H1 (cell line): ENCODE measurements around the gene GAST. TPM values are rescaled to one million over a fixed set of nuclear protein-coding genes. Genes with fewer than 3 reads are reported as not detected.

Experiments
- CTCF ChIA-PET: fragments of 300-600 bp; sonication (Branson Sonifier 250); formaldehyde crosslinking; loops from one replicate; lab custom pipeline; 2021; ENCODE audit not compliant: partially characterized antibody; lab: Charles Lee
- POLR2A ChIA-PET: fragments of 300-600 bp; sonication (Branson Sonifier 250); formaldehyde crosslinking; loops from one replicate; lab custom pipeline; 2021; ENCODE audit warnings: inconsistent platforms; ENCODE audit not compliant: partially characterized antibody; lab: Charles Lee
- DNase-seq, 2 experiments: peaks; one replicate each; pipeline versions ENCODE4 v3.0.0 to v3.0.0-alpha.2; 2010 to 2022; ENCODE audit warnings: low spot score in 2 of 2, low read depth in 1 of 2, mixed read lengths in 1 of 2
- FAIRE-seq: peaks from 2 replicates; lab custom pipeline; 2011; peaks lifted over from hg19 to GRCh38; lab: Jason Lieb, UNC
- H2AFZ ChIP-seq: 2 replicates; pipeline ENCODE4 v1.8.1; 2012; ENCODE audit warnings: low read length, inconsistent platforms
- H2AK5ac ChIP-seq: 2 replicates; pipeline ENCODE4 v1.6.1; 2013; ENCODE audit warnings: low read depth, low read length
- H2BK120ac ChIP-seq: replicated peaks from 2 replicates; pipeline ENCODE3; 2013; ENCODE audit warnings: low read depth, low read length, inconsistent platforms
- H2BK12ac ChIP-seq: 2 replicates; pipeline ENCODE4 v1.6.1; 2013; ENCODE audit warnings: low read depth, low read length
- H2BK15ac ChIP-seq: 2 replicates; pipeline ENCODE4 v1.6.1; 2013; ENCODE audit warnings: low read length
- H2BK20ac ChIP-seq: 2 replicates; pipeline ENCODE4 v1.6.1; 2013; ENCODE audit warnings: low read length
- H2BK5ac ChIP-seq: 2 replicates; pipeline ENCODE4 v1.6.1; 2013; ENCODE audit warnings: low read depth, low read length
- H3K14ac ChIP-seq: 2 replicates; pipeline ENCODE4 v1.6.1; 2013; ENCODE audit warnings: inconsistent platforms; ENCODE audit not compliant: insufficient read length
- H3K18ac ChIP-seq: 2 replicates; pipeline ENCODE4 v1.6.1; 2013; ENCODE audit warnings: low read length; ENCODE audit errors: extremely low read depth
- H3K23ac ChIP-seq: 2 replicates; pipeline ENCODE4 v1.6.1; 2013; ENCODE audit warnings: inconsistent platforms; ENCODE audit not compliant: insufficient read length
- H3K23me2 ChIP-seq: 2 replicates; pipeline ENCODE4 v1.6.1; 2013; ENCODE audit warnings: low read depth, low read length
- H3K27ac ChIP-seq: 2 replicates; pipeline ENCODE4 v1.6.1; 2011; ENCODE audit warnings: low read depth, low read length, inconsistent platforms
- H3K27me3 ChIP-seq, 4 experiments: replicated peaks in 1 of 4; 1 replicate in 1 of 4; 2 replicates in 3 of 4; pipeline versions ENCODE4 v1.6.1 to v1.8.1; 2011 to 2013; ENCODE audit warnings: low read length in 3 of 4, mild to moderate bottlenecking in 3 of 4, inconsistent platforms in 2 of 4, mixed read lengths in 2 of 4, moderate library complexity in 1 of 4; ENCODE audit not compliant: control insufficient read depth in 3 of 4, insufficient read depth in 3 of 4; ENCODE audit errors: extremely low read depth in 1 of 4
- H3K36me3 ChIP-seq, 4 experiments: 2 replicates each; pipeline versions ENCODE4 v1.6.1 to v1.8.1; 2011 to 2013; ENCODE audit warnings: mild to moderate bottlenecking in 4 of 4, low read length in 3 of 4, moderate library complexity in 2 of 4, control low read depth in 1 of 4, inconsistent platforms in 1 of 4; ENCODE audit not compliant: insufficient read depth in 4 of 4, control insufficient read depth in 2 of 4
- H3K4ac ChIP-seq: replicated peaks from 2 replicates; pipeline ENCODE3; 2013; ENCODE audit warnings: low read length, low read depth, mixed read lengths, inconsistent platforms; ENCODE audit not compliant: insufficient read length
- H3K4me1 ChIP-seq, 4 experiments: replicated peaks in 1 of 4; 1 replicate in 1 of 4; 2 replicates in 3 of 4; pipeline versions ENCODE4 v1.6.1 to v1.8.1; 2011 to 2013; ENCODE audit warnings: low read length in 3 of 4, inconsistent platforms in 2 of 4, mixed read lengths in 1 of 4; ENCODE audit not compliant: insufficient read depth in 4 of 4, control insufficient read depth in 3 of 4
- H3K4me2 ChIP-seq, 2 experiments: 2 replicates each; pipeline versions ENCODE4 v1.6.1 to v1.8.1; 2011 to 2013; ENCODE audit warnings: low read depth in 2 of 2, low read length in 2 of 2, control low read depth in 1 of 2, inconsistent platforms in 1 of 2, mild to moderate bottlenecking in 1 of 2; ENCODE audit not compliant: insufficient read depth in 1 of 2
- H3K4me3 ChIP-seq, 4 experiments: fragments of 200-600, 300-600 bp in 1 of 4; sonication (generic), shearing (Covaris generic), sonication (Bioruptor Twin) in 1 of 4; 2 replicates each; pipeline versions ENCODE4 v1.5.1 to v1.8.1; 2011 to 2016; ENCODE audit warnings: low read length in 4 of 4, low read depth in 3 of 4, control low read depth in 2 of 4, inconsistent platforms in 2 of 4, mild to moderate bottlenecking in 2 of 4, mixed read lengths in 1 of 4, moderate library complexity in 1 of 4; ENCODE audit not compliant: insufficient read depth in 2 of 4; ENCODE audit errors: extremely low read depth in 1 of 4
- H3K56ac ChIP-seq: replicated peaks from 2 replicates; pipeline ENCODE3; 2013; ENCODE audit warnings: low read depth, mild to moderate bottlenecking, mixed read lengths, low read length, inconsistent platforms; ENCODE audit not compliant: insufficient read length
- H3K79me1 ChIP-seq: 2 replicates; pipeline ENCODE4 v1.6.1; 2013; ENCODE audit warnings: low read depth, low read length, control low read depth
- H3K79me2 ChIP-seq, 2 experiments: 2 replicates each; pipeline versions ENCODE4 v1.6.1 to v1.8.1; 2012 to 2013; ENCODE audit warnings: low read length in 2 of 2, mild to moderate bottlenecking in 2 of 2, inconsistent platforms in 1 of 2; ENCODE audit not compliant: insufficient read depth in 2 of 2, control insufficient read depth in 1 of 2
- H3K9ac ChIP-seq, 4 experiments: replicated peaks in 1 of 4; 1 replicate in 1 of 4; 2 replicates in 3 of 4; pipeline versions ENCODE4 v1.6.1 to v1.8.1; 2011 to 2013; ENCODE audit warnings: low read depth in 3 of 4, low read length in 3 of 4, control low read depth in 2 of 4, mild to moderate bottlenecking in 2 of 4, moderate library complexity in 2 of 4, inconsistent platforms in 1 of 4; ENCODE audit errors: extremely low read depth in 1 of 4
- H3K9me3 ChIP-seq, 2 experiments: 2 replicates each; pipeline versions ENCODE4 v1.6.1 to v1.8.1; 2012 to 2013; ENCODE audit warnings: mild to moderate bottlenecking in 2 of 2, moderate library complexity in 2 of 2, control low read depth in 1 of 2, inconsistent platforms in 1 of 2, low read depth in 1 of 2, low read length in 1 of 2, mixed read lengths in 1 of 2; ENCODE audit not compliant: insufficient read depth in 2 of 2
- H4K20me1 ChIP-seq, 2 experiments: replicated peaks in 1 of 2; 2 replicates each; pipeline versions ENCODE3 to v1.8.1; 2011 to 2013; ENCODE audit warnings: inconsistent platforms in 2 of 2, low read length in 2 of 2, mild to moderate bottlenecking in 1 of 2; ENCODE audit not compliant: insufficient read depth in 2 of 2, control insufficient read depth in 1 of 2
- H4K5ac ChIP-seq: 2 replicates; pipeline ENCODE4 v1.6.1; 2013; ENCODE audit warnings: low read length, low read depth, mixed read lengths, inconsistent platforms; ENCODE audit not compliant: insufficient read length
- H4K8ac ChIP-seq: 2 replicates; pipeline ENCODE4 v1.8.0; 2013; ENCODE audit warnings: mild to moderate bottlenecking, moderate library complexity, low read length, inconsistent platforms; ENCODE audit not compliant: insufficient read depth; ENCODE audit errors: extremely low read depth
- H4K91ac ChIP-seq: replicated peaks from 2 replicates; pipeline ENCODE3; 2013; ENCODE audit warnings: low read length, mixed read lengths, inconsistent platforms; ENCODE audit not compliant: insufficient read length
- BACH1 ChIP-seq: IDR thresholded peaks from 2 replicates; pipeline ENCODE4 v1.6.1; 2012; ENCODE audit warnings: low read length, improper control_type of control experiment
- CBX5 ChIP-seq: fragments of 300-800, 300-1000 bp; sonication (generic); IDR thresholded peaks from 2 replicates; pipeline ENCODE4 v1.7.1; 2016; ENCODE audit warnings: antibody characterized with exemption, low read length, low read depth
- POLR2A ChIP-seq, 2 experiments: IDR thresholded peaks; 1 replicate in 1 of 2; 2 replicates in 1 of 2; pipeline ENCODE4 v1.6.1; 2011; ENCODE audit warnings: low read depth in 2 of 2, low read length in 2 of 2, mild to moderate bottlenecking in 2 of 2; ENCODE audit errors: control extremely low read depth in 1 of 2
- POLR2AphosphoS5 ChIP-seq: IDR thresholded peaks from 2 replicates; pipeline ENCODE4 v1.6.1; 2011; ENCODE audit warnings: low read depth, low read length
- SP1 ChIP-seq: IDR thresholded peaks from 2 replicates; pipeline ENCODE4 v1.6.1; 2011; ENCODE audit warnings: low read depth, low read length
- SP2 ChIP-seq: IDR thresholded peaks from 2 replicates; pipeline ENCODE4 v1.6.1; 2012; ENCODE audit warnings: mild to moderate bottlenecking, low read length, inconsistent platforms
- SRF ChIP-seq: IDR thresholded peaks from 2 replicates; pipeline ENCODE4 v1.6.1; 2011; ENCODE audit warnings: mild to moderate bottlenecking, low read depth, low read length, moderate library complexity
- TAF1 ChIP-seq: IDR thresholded peaks from 2 replicates; pipeline ENCODE4 v1.6.1; 2011; ENCODE audit warnings: mild to moderate bottlenecking, low read depth, low read length
- TAF7 ChIP-seq: optimal IDR thresholded peaks from 2 replicates; pipeline ENCODE3; 2011; ENCODE audit warnings: low read depth, mild to moderate bottlenecking, inconsistent platforms, low read length, moderate library complexity, borderline replicate concordance
- TBP ChIP-seq: IDR thresholded peaks from 2 replicates; pipeline ENCODE4 v1.6.1; 2011; ENCODE audit warnings: low read depth, low read length, improper control_type of control experiment
- WGBS, 2 experiments: shearing (Covaris generic) in 1 of 2; methylation state at CpG; one replicate each; pipeline versions ENCODE4 v1.1.6 to v1.1.7; 2013 to 2015; ENCODE audit warnings: low lambda C conversion rate in 2 of 2, mixed read lengths in 2 of 2, inconsistent platforms in 1 of 2, low coverage in 1 of 2, missing lambda C conversion rate in 1 of 2; ENCODE audit not compliant: insufficient replicate concordance in 2 of 2, insufficient coverage in 1 of 2, insufficient read length in 1 of 2; ENCODE audit errors: extremely low coverage in 1 of 2, missing lambda C conversion rate in 1 of 2; 5-methylcytosine and 5-hydroxymethylcytosine counted together
- polyA plus RNA-seq, 7 experiments: library from polyadenylated mRNA; depleted of rRNA in 3 of 7; stranded (reverse) in 5 of 7; unstranded in 2 of 7; fragments of >200 nt in 5 of 7; fragments of 200-250 nt in 2 of 7; gene quantifications; 1 replicate in 5 of 7; 2 replicates in 1 of 7; 4 replicates in 1 of 7; pipeline versions ENCODE4 v1.2.1 to v1.2.3, GENCODE V29; 2011 to 2013; ENCODE audit warnings: missing spikeins in 2 of 7, mixed read lengths in 2 of 7
- total RNA-seq: library from RNA; stranded (reverse); fragmentation: NEBNext Ultra II Directional; extraction: Animal tissue kit (Norgen Biotek cat#: 25700); gene quantifications from 2 replicates; pipeline ENCODE4 v1.2.1, GENCODE V29; 2021

The GAST gene
- total and polyA plus RNA-seq, 2 of the 8 experiments (the other 6 are each of a cell fraction or from before 2014, with no cell fraction given) = not detected

- no peak overlapping the region for H2BK20ac ChIP-seq
These were observed 33.7 kb upstream of the GAST start for GRCh38 chr17:41678411-41678906.

More at GRCh38 chr17:41678411-41678906, 33.7 kb upstream of the GAST start:
- H3K4me1 ChIP-seq = peaks cover 2 to 22% (median 11%) of the 10 kb centered on the region in 4 experiments; a peak in 6 of 7 replicates
- FAIRE-seq (no peak), DNase-seq (no peak)
- H3K18ac ChIP-seq = no peak overlapping the region
- H3K4ac ChIP-seq = no peak overlapping the region
- no peak overlapping the region for H4K91ac ChIP-seq
- CTCF ChIA-PET = interaction anchor here (0.6 to 7.1 kb wide), 11 partner anchors 11 to 1118 kb away, joined by 3 to 59 read pairs (median 3); no protein-coding TSS in a partner anchor
- no peak for TF ChIP-seq SP2
- TF ChIP-seq POLR2AphosphoS5 = peak; percentile 94
- peak; percentile 83 for TF ChIP-seq TBP
- TF ChIP-seq SRF = no peak
- TF ChIP-seq TAF1 = no peak
- TF ChIP-seq BACH1 = no peak
- peak; percentile 100 for TF ChIP-seq TAF7
- peak; percentile 83 to 90 for TF ChIP-seq POLR2A (IDR thresholded peaks at IDR 0.05; ENCODE audit: control extremely low read depth in 1 of 2, low read depth in 2 of 2, low read length in 2 of 2)
- no peak for TF ChIP-seq CBX5
- 0 out of 2 replicates have a peak, but pooled peaks have one; percentile 34 for TF ChIP-seq SP1
- no peaks in the 10 kb centered on the region for H3K36me3 ChIP-seq
- no peak overlapping the region for H3K23ac ChIP-seq
- no peak overlapping the region for H2AK5ac ChIP-seq
- H3K9ac ChIP-seq = no peak overlapping the region
- H3K79me1 ChIP-seq = no peaks in the 10 kb centered on the region
- no peaks in the 10 kb centered on the region for H3K23me2 ChIP-seq
- no peak overlapping the region for H3K27ac ChIP-seq
- no peak overlapping the region for H3K56ac ChIP-seq
- H2BK15ac ChIP-seq = no peak overlapping the region
- H2BK5ac ChIP-seq = 0 out of 2 replicates have a peak overlapping the region, but pooled peaks have one; percentile 61
- WGBS, 2 experiments = 93% methylated on average over 2 of the region's 2 CpGs; no CpG with 5 or more reads in 1 of the 2 experiments
- H2BK12ac ChIP-seq = no peak overlapping the region
- no peak overlapping the region for H3K14ac ChIP-seq
- H2AFZ ChIP-seq = no peak overlapping the region
- peak overlapping the region in 1 of 2 experiments; percentile 8; a peak in 1 of 4 replicates for H3K4me2 ChIP-seq
- no peak overlapping the region for H4K5ac ChIP-seq
- no peak overlapping the region for H4K8ac ChIP-seq
- no peaks in the 10 kb centered on the region for H3K27me3 ChIP-seq
- no peak overlapping the region for H3K4me3 ChIP-seq
- H3K9me3 ChIP-seq = no peaks in the 10 kb centered on the region
- H3K79me2 ChIP-seq = no peaks in the 10 kb centered on the region
- no peak overlapping the region for H2BK120ac ChIP-seq
- POLR2A ChIA-PET = interaction anchor here (0.9 to 9.2 kb wide), 7 partner anchors 8 to 150 kb away, joined by 4 to 233 read pairs (median 5); partner anchors contain the start of genes EIF1 and KRT19
- no peaks in the 10 kb centered on the region for H4K20me1 ChIP-seq
